PC-9 (cell line): ENCODE results near the gene RARB.

Source experiments
- CTCF ChIP-seq: fragments of 200-600 bp; sonication (generic); conservative IDR thresholded peaks from 2 replicates; pipeline ENCODE4 v1.6.1; 2017; ENCODE audit warnings: mixed run types, antibody characterized with exemption, mild to moderate bottlenecking, moderate library complexity
- EZH2 ChIP-seq: fragments of 200-600 bp; sonication (generic); IDR thresholded peaks from 2 replicates; pipeline ENCODE4 v1.8.0; 2017; ENCODE audit warnings: antibody characterized with exemption, low read depth

- no peak for TF ChIP-seq CTCF
- TF ChIP-seq EZH2: no peak
Observed at GRCh38 chr3:25456723-25457670, 28.9 kb downstream of the RARB start.
